ENCODE results near the gene KLHDC3.

The KLHDC3 gene

DNA sequence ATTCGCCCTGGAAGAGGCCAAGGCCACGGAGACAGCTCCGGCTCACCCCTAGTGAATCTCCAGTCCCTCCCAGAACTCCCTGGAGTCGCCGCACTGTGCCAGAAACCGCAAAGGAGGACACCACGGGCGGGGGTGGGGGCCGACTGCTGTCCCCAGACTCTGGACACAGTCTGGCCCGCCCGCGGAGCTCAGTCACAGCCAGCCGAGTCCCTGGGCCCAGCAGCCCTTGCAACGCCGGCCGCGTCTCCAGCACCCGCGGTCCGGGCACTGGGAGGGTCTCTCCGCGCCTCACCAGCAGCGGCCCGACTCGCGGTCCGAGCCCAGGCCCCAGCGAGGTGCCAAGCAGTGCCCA is 35.6 kb upstream of the KLHDC3 start:
- no peaks in the 10 kb centered on the region for H3K9me3 ChIP-seq
- TF ChIP-seq CTCF (IDR thresholded peaks at IDR 0.05; ENCODE audit: low read depth, low read length), result no peak
- H3K36me3 ChIP-seq, result no peaks in the 10 kb centered on the region
- peak overlapping the region; percentile 88 for H3K4me3 ChIP-seq (ENCODE audit: low read depth, low read length)
- DNase-seq, result no peak
- H3K27me3 ChIP-seq, result no peaks in the 10 kb centered on the region
- peaks cover 5% of the 10 kb centered on the region; the same call in 1 of the 2 replicates for H3K4me1 ChIP-seq

- no peak for TF ChIP-seq CTCF (IDR thresholded peaks at IDR 0.05; ENCODE audit: low read depth, low read length)
- Histone ChIP-seq H3K4me1 (peaks cover 5% of the 10 kb centered on the region; the same call in 1 of the 2 replicates), H3K27me3 (no peaks in the 10 kb centered on the region), H3K4me3 (ENCODE audit: low read depth, low read length) (peak within 1 kb of the TSS; percentile 88), H3K9me3 (no peaks in the 10 kb centered on the region), H3K36me3 (no peaks in the 10 kb centered on the region)
- DNase-seq, result peak; percentile 94
Observed at GRCh38 chr6:42978839-42979522, 35.1 kb upstream of the KLHDC3 start, which contains the start of gene PEX6. TSS of gene PEX6 (minus strand) at chr6:42979181. CDS start at chr6:42979150, 31 bp downstream.

DNA sequence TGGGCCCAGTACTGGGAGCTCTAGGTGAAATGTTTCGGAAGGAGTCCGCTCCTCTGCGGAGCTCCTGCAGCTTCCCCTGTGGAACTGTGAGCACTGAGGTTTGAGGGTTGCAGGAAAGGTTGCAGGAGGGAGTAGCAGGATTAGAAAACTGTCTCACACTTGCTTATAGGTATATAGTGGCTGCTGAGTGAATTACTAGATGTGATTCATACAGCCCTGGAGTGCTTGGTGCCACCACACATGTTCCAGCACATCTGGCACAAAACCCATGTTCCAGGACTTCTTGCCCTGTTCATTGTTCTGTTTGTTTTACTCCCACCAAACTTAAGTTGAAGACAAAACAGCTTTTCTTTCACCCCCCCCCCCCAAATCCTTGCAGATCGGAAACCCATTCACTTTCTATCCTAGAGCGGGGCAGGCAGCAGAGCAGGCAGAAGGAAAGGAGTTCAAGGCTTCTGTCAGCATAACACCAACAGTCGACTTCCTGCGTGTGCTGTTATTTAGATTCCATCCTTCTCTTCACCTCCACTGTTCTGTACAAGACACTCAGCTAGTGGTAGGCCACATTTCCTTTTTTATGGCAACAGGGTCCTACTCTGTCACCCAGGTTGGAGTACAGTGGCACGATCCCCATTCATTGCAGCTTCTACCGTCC is 34.4 kb upstream of the KLHDC3 start:
- DNase-seq, result no peak
- Histone ChIP-seq H3K27me3 (no peaks in the 10 kb centered on the region), H3K4me3 (ENCODE audit: low read depth, low read length) (peak overlapping the region; percentile 88), H3K4me1 (peaks cover 5% of the 10 kb centered on the region; the same call in 1 of the 2 replicates), H3K9me3 (no peaks in the 10 kb centered on the region), H3K36me3 (no peaks in the 10 kb centered on the region)
- no peak for TF ChIP-seq CTCF (IDR thresholded peaks at IDR 0.05; ENCODE audit: low read depth, low read length)

- Histone ChIP-seq H3K9me3 (no peaks in the 10 kb centered on the region), H3K4me3 (ENCODE audit: low read depth, low read length) (no peak overlapping the region), H3K27me3 (no peaks in the 10 kb centered on the region), H3K4me1 (no peaks in the 10 kb centered on the region; the same call in 1 of the 2 replicates), H3K36me3 (no peaks in the 10 kb centered on the region)
- DNase-seq, result no peak
- no peak for TF ChIP-seq CTCF (IDR thresholded peaks at IDR 0.05; ENCODE audit: low read depth, low read length)
Observed at GRCh38 chr6:42981836-42982235, 32.2 kb upstream of the KLHDC3 start.

GRCh38 chr6:42984001-42984923 is 29.8 kb upstream of the KLHDC3 start, which contains the start of gene PPP2R5D:
TSS of gene PPP2R5D (plus strand) at chr6:42984570. CDS start at chr6:42984678, 108 bp downstream.
- peak; percentile 97 for DNase-seq
- Histone ChIP-seq H3K4me3 (ENCODE audit: low read depth, low read length) (peak within 1 kb of the TSS; percentile 81), H3K27me3 (no peaks in the 10 kb centered on the region), H3K4me1 (no peaks in the 10 kb centered on the region; the same call in 1 of the 2 replicates), H3K9me3 (no peaks in the 10 kb centered on the region), H3K36me3 (peaks cover 2% of the 10 kb centered on the region; the same call in 1 of the 2 replicates)
- TF ChIP-seq CTCF (IDR thresholded peaks at IDR 0.05; ENCODE audit: low read depth, low read length), result no peak

Measured in BE2C (cell line).